ENCODE measurements around the gene DCP1B. TPM values are rescaled to one million over a fixed set of nuclear protein-coding genes. Genes with fewer than 3 reads are reported as not detected.
A peak's percentile ranks its signal among the peaks of the same experiment; 100 is the strongest.

The DCP1B gene
- total RNA-seq, 2 donors from 2014 or later: 9.6 to 10.8 TPM

- TF ChIP-seq, protein P1, sequence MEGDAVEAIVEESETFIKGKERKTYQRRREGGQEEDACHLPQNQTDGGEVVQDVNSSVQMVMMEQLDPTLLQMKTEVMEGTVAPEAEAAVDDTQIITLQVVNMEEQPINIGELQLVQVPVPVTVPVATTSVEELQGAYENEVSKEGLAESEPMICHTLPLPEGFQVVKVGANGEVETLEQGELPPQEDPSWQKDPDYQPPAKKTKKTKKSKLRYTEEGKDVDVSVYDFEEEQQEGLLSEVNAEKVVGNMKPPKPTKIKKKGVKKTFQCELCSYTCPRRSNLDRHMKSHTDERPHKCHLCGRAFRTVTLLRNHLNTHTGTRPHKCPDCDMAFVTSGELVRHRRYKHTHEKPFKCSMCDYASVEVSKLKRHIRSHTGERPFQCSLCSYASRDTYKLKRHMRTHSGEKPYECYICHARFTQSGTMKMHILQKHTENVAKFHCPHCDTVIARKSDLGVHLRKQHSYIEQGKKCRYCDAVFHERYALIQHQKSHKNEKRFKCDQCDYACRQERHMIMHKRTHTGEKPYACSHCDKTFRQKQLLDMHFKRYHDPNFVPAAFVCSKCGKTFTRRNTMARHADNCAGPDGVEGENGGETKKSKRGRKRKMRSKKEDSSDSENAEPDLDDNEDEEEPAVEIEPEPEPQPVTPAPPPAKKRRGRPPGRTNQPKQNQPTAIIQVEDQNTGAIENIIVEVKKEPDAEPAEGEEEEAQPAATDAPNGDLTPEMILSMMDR (IDR thresholded peaks at IDR 0.05): no peak
- H3K36me3 ChIP-seq: no peaks in the 10 kb centered on the region
- no peak overlapping the region for H3K4me3 ChIP-seq
- no peak overlapping the region for H3K9ac ChIP-seq (ENCODE audit: low read depth in 2 of 2, low read length in 2 of 2)
- DNase-seq: peak; percentile 10
- no peak overlapping the region for H3K27ac ChIP-seq
- H3K27me3 ChIP-seq: no peaks in the 10 kb centered on the region
- no peaks in the 10 kb centered on the region for H3K9me3 ChIP-seq
- intact Hi-C loops (cut with DNase I): no loop called here
- H3K4me1 ChIP-seq: no peaks in the 10 kb centered on the region
Measured at GRCh38 chr12:1911598-1912575, 92.4 kb downstream of the DCP1B start.

GRCh38 chr12:1910468-1910867 is 93.8 kb downstream of the DCP1B start:
- intact Hi-C loops (cut with DNase I): no loop called here

GRCh38 chr12:1908758-1909157 is 95.5 kb downstream of the DCP1B start:
- H3K9ac ChIP-seq (ENCODE audit: low read depth in 2 of 2, low read length in 2 of 2): no peak overlapping the region
- no peaks in the 10 kb centered on the region for H3K9me3 ChIP-seq
- H3K27ac ChIP-seq: no peak overlapping the region
- no peak overlapping the region for H3K4me3 ChIP-seq
- intact Hi-C loops (cut with DNase I): no loop called here
- H3K4me1 ChIP-seq: no peaks in the 10 kb centered on the region
- H3K27me3 ChIP-seq: no peaks in the 10 kb centered on the region
- TF ChIP-seq, protein P1 (IDR thresholded peaks at IDR 0.05): no peak
- no peak for DNase-seq
- no peaks in the 10 kb centered on the region for H3K36me3 ChIP-seq

More at GRCh38 chr12:1910468-1910867, 93.8 kb downstream of the DCP1B start:
- Histone ChIP-seq H3K36me3 (no peaks in the 10 kb centered on the region), H3K27me3 (no peaks in the 10 kb centered on the region), H3K9me3 (no peaks in the 10 kb centered on the region), H3K9ac (ENCODE audit: low read depth in 2 of 2, low read length in 2 of 2) (no peak overlapping the region), H3K27ac (no peak overlapping the region), H3K4me1 (no peaks in the 10 kb centered on the region), H3K4me3 (no peak overlapping the region)
- TF ChIP-seq, protein P1 (IDR thresholded peaks at IDR 0.05): no peak
- no peak for DNase-seq

DNA sequence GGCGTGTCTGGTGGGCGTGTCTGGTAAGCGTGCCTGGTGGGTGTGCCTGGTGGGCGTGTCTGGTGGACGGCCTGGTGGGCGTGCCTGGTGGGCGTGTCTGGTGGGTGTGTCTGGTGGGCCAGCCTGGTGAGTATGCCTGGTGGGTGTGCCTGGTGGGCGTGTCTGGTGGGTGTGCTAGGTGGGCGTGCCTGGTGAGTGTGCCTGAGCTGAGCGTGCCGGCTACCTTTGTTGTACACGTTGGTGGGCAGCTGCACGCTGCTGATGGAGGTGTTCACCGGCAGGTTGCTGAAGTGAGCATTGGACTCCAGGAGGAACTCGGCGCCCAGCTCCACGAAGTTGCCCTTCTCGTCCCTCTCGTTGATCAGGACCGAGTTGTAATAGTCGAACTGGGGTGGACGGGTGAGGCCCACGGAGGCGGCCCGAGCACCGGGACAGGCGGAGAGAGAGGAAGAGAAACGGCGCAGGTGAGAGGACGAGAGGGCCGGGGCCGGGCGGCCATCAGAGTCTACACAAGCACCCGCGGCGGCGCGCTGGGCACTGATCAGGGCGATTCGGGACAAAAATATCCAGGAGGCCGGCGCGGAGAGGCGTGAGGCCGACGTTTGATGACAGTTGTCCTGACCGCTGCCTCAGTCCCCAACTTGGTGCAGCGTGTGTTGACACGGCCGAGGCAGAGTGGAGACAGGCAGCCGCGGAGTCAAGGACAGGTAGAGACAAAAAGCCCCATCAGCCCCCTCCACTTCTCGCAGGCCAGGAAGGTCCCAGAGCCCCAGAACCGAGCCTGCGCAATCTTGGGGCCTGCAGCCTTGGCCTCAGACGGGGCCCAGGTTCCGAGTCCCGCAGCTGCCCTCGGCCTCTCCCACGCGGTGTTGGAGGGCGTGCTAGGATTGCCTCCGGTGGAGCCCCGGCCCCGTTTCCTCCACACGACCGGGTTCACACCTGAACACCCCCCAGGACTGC is 96.3 kb downstream of the DCP1B start:
- Histone ChIP-seq H3K9me3 (no peaks in the 10 kb centered on the region), H3K36me3 (no peaks in the 10 kb centered on the region), H3K4me3 (peak overlapping the region; percentile 22), H3K9ac (ENCODE audit: low read depth in 2 of 2, low read length in 2 of 2) (peak overlapping the region; percentile 4 to 12), H3K4me1 (no peaks in the 10 kb centered on the region), H3K27me3 (no peaks in the 10 kb centered on the region), H3K27ac (no peak overlapping the region)
- intact Hi-C loops (cut with DNase I): no loop called here
- TF ChIP-seq, protein P1 (IDR thresholded peaks at IDR 0.05): no peak
- DNase-seq: peak; percentile 80

DNA sequence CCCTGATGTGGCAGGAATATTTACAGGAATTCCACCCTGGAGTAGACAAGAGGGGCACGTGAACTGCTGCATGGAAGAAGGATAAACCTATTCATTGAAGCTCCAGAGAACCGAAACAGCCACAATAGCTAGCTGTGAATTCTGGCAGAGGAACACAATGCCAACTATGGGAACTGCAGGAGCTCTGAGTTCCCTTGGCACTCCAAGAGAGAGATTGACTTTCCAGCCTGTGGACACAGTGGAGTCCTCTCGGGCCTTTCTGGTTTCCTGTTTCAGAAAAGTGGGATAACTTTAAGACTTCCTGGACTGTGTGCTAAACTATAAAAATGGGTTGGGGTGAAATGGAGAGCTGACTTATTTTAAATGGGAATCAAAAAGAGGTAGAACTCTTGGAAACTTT is 97.7 kb downstream of the DCP1B start:
- Histone ChIP-seq H3K4me3 (no peak overlapping the region), H3K36me3 (no peaks in the 10 kb centered on the region), H3K9me3 (no peaks in the 10 kb centered on the region), H3K27ac (no peak overlapping the region), H3K9ac (ENCODE audit: low read depth in 2 of 2, low read length in 2 of 2) (no peak overlapping the region), H3K27me3 (no peaks in the 10 kb centered on the region), H3K4me1 (no peaks in the 10 kb centered on the region)
- DNase-seq: peak; percentile 7
- TF ChIP-seq, protein P1 (IDR thresholded peaks at IDR 0.05): no peak
- intact Hi-C loops (cut with DNase I): no loop called here
